Measurements from ENCODE around the gene CLCF1. TPM values are rescaled to one million over a fixed set of nuclear protein-coding genes. Genes with fewer than 3 reads are reported as not detected.

The CLCF1 gene
- total and polyA plus RNA-seq, 2 donors (not counting 3 experiments of a cell fraction or from before 2014, with no cell fraction given), result 5.8 to 6.5 TPM

- H3K4me3 ChIP-seq (replicated peaks in 1 of 3; ENCODE audit: insufficient read depth in 1 of 3, low read depth in 1 of 3, low read length in 3 of 3), result no peak overlapping the region
- DNase-seq (ENCODE audit: low read depth, low spot score) (no peak), FAIRE-seq (no peak)
- H3K27ac ChIP-seq (ENCODE audit: insufficient read depth, low read depth, low read length), result no peak overlapping the region
- no peaks in the 10 kb centered on the region for H3K9me1 ChIP-seq (replicated peaks; ENCODE audit: control insufficient read depth, extremely low read depth, insufficient read depth, low read length)
- no peak overlapping the region for H3K4me2 ChIP-seq (ENCODE audit: insufficient read depth, low read length)
- no peak for TF ChIP-seq GATA2 (IDR thresholded peaks at IDR 0.05; ENCODE audit: insufficient read depth, insufficient read length, low read depth, low read length)
- H3K4me1 ChIP-seq (ENCODE audit: control insufficient read depth, extremely low read depth, insufficient read depth, low read length), result peaks cover 8% of the 10 kb centered on the region
- peaks cover 4% of the 10 kb centered on the region for H3K79me2 ChIP-seq (ENCODE audit: control insufficient read depth, insufficient read depth, low read length)
- dilution Hi-C loops (cut with MboI; ENCODE audit: extremely low pct_ligation_motif_present, low sequenced_read_pairs) (no loop called here), intact Hi-C loops (cut with micrococcal nuclease) (no loop called here)
- H3K9me3 ChIP-seq (replicated peaks; ENCODE audit: control insufficient read depth, insufficient read depth, low read length), result no peaks in the 10 kb centered on the region
- H4K20me1 ChIP-seq (replicated peaks; ENCODE audit: control insufficient read depth, extremely low read depth, insufficient read depth, low read length), result no peaks in the 10 kb centered on the region
- no peaks in the 10 kb centered on the region for H3K36me3 ChIP-seq (ENCODE audit: control insufficient read depth in 2 of 2, extremely low read depth in 1 of 2, insufficient read depth in 2 of 2, low read length in 2 of 2)
- CTCF ChIA-PET, result interaction anchor here (4.7 to 19.7 kb wide), 2 partner anchors 32 to 41 kb away, joined by 26 to 1051 read pairs; partner anchors contain the start of gene POLD4
- no peak overlapping the region for H3K9ac ChIP-seq (replicated peaks; ENCODE audit: extremely low read depth, insufficient read depth, low read length)
- BruUV-seq (replicated peaks), result no TSS peak
- H3K27me3 ChIP-seq (ENCODE audit: control insufficient read depth in 2 of 2, insufficient read depth in 2 of 2, low read length in 2 of 2), result no peaks in the 10 kb centered on the region
- no peak overlapping the region for H2AFZ ChIP-seq (ENCODE audit: low read depth, low read length)
- POLR2A ChIA-PET, result no interaction called here
Measured at GRCh38 chr11:67387518-67387917, 14.1 kb upstream of the CLCF1 start.

DNA sequence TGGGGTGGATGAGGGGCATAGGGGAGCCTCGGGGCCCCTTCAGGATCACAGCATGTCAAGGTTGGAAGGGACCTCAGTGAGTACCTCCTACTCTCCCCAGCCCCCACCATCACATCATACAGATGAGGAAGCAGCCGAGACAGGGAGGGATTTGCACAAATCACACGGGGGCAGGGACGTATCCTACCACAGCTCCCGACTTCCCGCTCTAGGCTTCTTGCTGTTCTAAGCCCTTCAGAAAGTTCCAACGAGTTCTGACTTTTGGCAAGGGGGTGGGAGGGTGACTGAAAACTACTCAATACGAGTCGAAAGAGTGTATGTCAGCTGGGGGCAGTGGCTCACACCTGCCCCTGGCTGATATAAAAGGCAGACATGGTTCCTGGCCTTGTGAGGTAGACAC is 13.7 kb upstream of the CLCF1 start:
- Histone ChIP-seq H4K20me1 (replicated peaks; ENCODE audit: control insufficient read depth, extremely low read depth, insufficient read depth, low read length) (no peaks in the 10 kb centered on the region), H3K36me3 (ENCODE audit: control insufficient read depth in 2 of 2, extremely low read depth in 1 of 2, insufficient read depth in 2 of 2, low read length in 2 of 2) (no peaks in the 10 kb centered on the region), H3K4me2 (ENCODE audit: insufficient read depth, low read length) (no peak overlapping the region), H3K9me1 (replicated peaks; ENCODE audit: control insufficient read depth, extremely low read depth, insufficient read depth, low read length) (no peaks in the 10 kb centered on the region), H3K4me1 (ENCODE audit: control insufficient read depth, extremely low read depth, insufficient read depth, low read length) (peaks cover 5% of the 10 kb centered on the region), H3K4me3 (replicated peaks in 1 of 3; ENCODE audit: insufficient read depth in 1 of 3, low read depth in 1 of 3, low read length in 3 of 3) (no peak overlapping the region), H3K9ac (replicated peaks; ENCODE audit: extremely low read depth, insufficient read depth, low read length) (no peak overlapping the region), H3K27me3 (ENCODE audit: control insufficient read depth in 2 of 2, insufficient read depth in 2 of 2, low read length in 2 of 2) (no peaks in the 10 kb centered on the region), H3K79me2 (ENCODE audit: control insufficient read depth, insufficient read depth, low read length) (peaks cover 4% of the 10 kb centered on the region), H3K27ac (ENCODE audit: insufficient read depth, low read depth, low read length) (no peak overlapping the region), H3K9me3 (replicated peaks; ENCODE audit: control insufficient read depth, insufficient read depth, low read length) (no peaks in the 10 kb centered on the region), H2AFZ (ENCODE audit: low read depth, low read length) (no peak overlapping the region)
- intact Hi-C loops (cut with micrococcal nuclease) (no loop called here), dilution Hi-C loops (cut with MboI; ENCODE audit: extremely low pct_ligation_motif_present, low sequenced_read_pairs) (no loop called here)
- POLR2A ChIA-PET, result no interaction called here
- DNase-seq (ENCODE audit: low read depth, low spot score), result no peak
- TF ChIP-seq POLR2AphosphoS5 (IDR thresholded peaks at IDR 0.05; ENCODE audit: insufficient read depth, low read depth, low read length), result no peak
- no TSS peak for BruUV-seq (replicated peaks)
- CTCF ChIA-PET, result interaction anchor here (0.6 to 19.7 kb wide), 5 partner anchors 8 to 41 kb away, joined by 3 to 1051 read pairs (median 7); partner anchors contain the start of genes CLCF1 and POLD4
- no peak for FAIRE-seq

All from endothelial cell of umbilical vein (primary cell).